NT2/D1 (cell line): Measurements from ENCODE around the gene ST6GALNAC3.

Source experiments
- YY1 ChIP-seq: IDR thresholded peaks from 2 replicates; pipeline ENCODE4 v1.6.1; 2011; ENCODE audit not compliant: insufficient read length, insufficient read depth
- ZNF274 ChIP-seq: IDR thresholded peaks from 2 replicates; pipeline ENCODE4 v1.6.1; 2011; ENCODE audit warnings: mild to moderate bottlenecking, low read depth, low read length

- TF ChIP-seq YY1 = no peak
- no peak for TF ChIP-seq ZNF274
Observed at GRCh38 chr1:76366726-76367125, 292.2 kb downstream of the ST6GALNAC3 start.
